H1 (cell line): ENCODE measurements around the gene PNPLA3. TPM values are rescaled to one million over a fixed set of nuclear protein-coding genes. Genes with fewer than 3 reads are reported as not detected.

ENCODE experiments used
- polyA plus RNA-seq, 7 experiments: library from polyadenylated mRNA; depleted of rRNA in 3 of 7; stranded (reverse) in 5 of 7; unstranded in 2 of 7; fragments of >200 nt in 5 of 7; fragments of 200-250 nt in 2 of 7; gene quantifications; 1 replicate in 5 of 7; 2 replicates in 1 of 7; 4 replicates in 1 of 7; pipeline versions ENCODE4 v1.2.1 to v1.2.3, GENCODE V29; 2011 to 2013; ENCODE audit warnings: missing spikeins in 2 of 7, mixed read lengths in 2 of 7
- total RNA-seq: library from RNA; stranded (reverse); fragmentation: NEBNext Ultra II Directional; extraction: Animal tissue kit (Norgen Biotek cat#: 25700); gene quantifications from 2 replicates; pipeline ENCODE4 v1.2.1, GENCODE V29; 2021
- TF ChIP-seq, protein P1 (sequence below): fragments of 300-600 bp; sonication (generic); IDR thresholded peaks from 2 replicates; pipeline ENCODE4 v1.7.1; 2012; ENCODE audit warnings: low read length, moderate library complexity, mild to moderate bottlenecking, inconsistent platforms; ENCODE audit not compliant: insufficient replicate concordance

The PNPLA3 gene
- total and polyA plus RNA-seq, 2 of the 8 experiments (the other 6 are each of a cell fraction or from before 2014, with no cell fraction given): 17.5 to 23.4 TPM

DNA sequence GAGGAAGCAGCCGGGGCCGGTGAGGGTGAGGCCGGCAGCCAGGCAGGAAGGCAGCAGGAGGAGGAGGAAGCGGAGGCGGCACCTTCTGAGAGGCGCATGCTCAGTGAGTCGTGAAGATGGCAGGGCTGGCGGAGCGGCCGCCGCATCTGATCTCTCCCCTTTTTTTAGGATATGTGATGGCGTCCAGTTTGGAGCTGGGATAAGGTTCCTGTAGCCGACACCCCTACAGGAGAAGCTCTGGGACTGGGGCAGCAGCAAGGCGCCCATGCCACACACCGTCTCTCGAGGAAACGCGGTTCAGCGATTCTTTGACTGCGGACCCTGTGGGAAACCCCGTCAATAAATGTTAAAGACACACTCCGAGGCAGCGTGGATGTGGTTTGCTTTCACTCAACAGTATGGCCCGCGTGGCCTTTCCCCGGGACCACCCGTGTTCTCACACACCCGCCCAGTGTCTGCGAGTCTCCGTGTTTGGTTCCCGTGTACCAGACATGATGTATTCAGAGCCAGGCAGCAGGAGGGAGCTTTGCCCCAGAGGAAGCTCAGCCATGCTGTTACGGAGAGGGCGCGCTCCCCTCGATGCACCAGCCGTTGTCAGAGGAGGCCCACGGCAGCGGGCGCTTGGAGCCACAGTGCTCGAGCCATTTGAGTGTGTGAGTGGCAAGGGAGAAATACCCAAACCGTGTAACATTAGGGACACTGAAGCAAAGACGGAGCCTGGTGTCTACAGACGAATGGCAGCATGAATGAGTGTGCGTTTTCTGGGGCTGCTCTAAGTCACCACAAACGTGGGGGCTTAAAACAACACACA is 72.8 kb downstream of the PNPLA3 start (continued):
- TF ChIP-seq, protein P1, sequence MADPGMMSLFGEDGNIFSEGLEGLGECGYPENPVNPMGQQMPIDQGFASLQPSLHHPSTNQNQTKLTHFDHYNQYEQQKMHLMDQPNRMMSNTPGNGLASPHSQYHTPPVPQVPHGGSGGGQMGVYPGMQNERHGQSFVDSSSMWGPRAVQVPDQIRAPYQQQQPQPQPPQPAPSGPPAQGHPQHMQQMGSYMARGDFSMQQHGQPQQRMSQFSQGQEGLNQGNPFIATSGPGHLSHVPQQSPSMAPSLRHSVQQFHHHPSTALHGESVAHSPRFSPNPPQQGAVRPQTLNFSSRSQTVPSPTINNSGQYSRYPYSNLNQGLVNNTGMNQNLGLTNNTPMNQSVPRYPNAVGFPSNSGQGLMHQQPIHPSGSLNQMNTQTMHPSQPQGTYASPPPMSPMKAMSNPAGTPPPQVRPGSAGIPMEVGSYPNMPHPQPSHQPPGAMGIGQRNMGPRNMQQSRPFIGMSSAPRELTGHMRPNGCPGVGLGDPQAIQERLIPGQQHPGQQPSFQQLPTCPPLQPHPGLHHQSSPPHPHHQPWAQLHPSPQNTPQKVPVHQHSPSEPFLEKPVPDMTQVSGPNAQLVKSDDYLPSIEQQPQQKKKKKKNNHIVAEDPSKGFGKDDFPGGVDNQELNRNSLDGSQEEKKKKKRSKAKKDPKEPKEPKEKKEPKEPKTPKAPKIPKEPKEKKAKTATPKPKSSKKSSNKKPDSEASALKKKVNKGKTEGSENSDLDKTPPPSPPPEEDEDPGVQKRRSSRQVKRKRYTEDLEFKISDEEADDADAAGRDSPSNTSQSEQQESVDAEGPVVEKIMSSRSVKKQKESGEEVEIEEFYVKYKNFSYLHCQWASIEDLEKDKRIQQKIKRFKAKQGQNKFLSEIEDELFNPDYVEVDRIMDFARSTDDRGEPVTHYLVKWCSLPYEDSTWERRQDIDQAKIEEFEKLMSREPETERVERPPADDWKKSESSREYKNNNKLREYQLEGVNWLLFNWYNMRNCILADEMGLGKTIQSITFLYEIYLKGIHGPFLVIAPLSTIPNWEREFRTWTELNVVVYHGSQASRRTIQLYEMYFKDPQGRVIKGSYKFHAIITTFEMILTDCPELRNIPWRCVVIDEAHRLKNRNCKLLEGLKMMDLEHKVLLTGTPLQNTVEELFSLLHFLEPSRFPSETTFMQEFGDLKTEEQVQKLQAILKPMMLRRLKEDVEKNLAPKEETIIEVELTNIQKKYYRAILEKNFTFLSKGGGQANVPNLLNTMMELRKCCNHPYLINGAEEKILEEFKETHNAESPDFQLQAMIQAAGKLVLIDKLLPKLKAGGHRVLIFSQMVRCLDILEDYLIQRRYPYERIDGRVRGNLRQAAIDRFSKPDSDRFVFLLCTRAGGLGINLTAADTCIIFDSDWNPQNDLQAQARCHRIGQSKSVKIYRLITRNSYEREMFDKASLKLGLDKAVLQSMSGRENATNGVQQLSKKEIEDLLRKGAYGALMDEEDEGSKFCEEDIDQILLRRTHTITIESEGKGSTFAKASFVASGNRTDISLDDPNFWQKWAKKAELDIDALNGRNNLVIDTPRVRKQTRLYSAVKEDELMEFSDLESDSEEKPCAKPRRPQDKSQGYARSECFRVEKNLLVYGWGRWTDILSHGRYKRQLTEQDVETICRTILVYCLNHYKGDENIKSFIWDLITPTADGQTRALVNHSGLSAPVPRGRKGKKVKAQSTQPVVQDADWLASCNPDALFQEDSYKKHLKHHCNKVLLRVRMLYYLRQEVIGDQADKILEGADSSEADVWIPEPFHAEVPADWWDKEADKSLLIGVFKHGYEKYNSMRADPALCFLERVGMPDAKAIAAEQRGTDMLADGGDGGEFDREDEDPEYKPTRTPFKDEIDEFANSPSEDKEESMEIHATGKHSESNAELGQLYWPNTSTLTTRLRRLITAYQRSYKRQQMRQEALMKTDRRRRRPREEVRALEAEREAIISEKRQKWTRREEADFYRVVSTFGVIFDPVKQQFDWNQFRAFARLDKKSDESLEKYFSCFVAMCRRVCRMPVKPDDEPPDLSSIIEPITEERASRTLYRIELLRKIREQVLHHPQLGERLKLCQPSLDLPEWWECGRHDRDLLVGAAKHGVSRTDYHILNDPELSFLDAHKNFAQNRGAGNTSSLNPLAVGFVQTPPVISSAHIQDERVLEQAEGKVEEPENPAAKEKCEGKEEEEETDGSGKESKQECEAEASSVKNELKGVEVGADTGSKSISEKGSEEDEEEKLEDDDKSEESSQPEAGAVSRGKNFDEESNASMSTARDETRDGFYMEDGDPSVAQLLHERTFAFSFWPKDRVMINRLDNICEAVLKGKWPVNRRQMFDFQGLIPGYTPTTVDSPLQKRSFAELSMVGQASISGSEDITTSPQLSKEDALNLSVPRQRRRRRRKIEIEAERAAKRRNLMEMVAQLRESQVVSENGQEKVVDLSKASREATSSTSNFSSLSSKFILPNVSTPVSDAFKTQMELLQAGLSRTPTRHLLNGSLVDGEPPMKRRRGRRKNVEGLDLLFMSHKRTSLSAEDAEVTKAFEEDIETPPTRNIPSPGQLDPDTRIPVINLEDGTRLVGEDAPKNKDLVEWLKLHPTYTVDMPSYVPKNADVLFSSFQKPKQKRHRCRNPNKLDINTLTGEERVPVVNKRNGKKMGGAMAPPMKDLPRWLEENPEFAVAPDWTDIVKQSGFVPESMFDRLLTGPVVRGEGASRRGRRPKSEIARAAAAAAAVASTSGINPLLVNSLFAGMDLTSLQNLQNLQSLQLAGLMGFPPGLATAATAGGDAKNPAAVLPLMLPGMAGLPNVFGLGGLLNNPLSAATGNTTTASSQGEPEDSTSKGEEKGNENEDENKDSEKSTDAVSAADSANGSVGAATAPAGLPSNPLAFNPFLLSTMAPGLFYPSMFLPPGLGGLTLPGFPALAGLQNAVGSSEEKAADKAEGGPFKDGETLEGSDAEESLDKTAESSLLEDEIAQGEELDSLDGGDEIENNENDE: no peak
- TF ChIP-seq, all 59 proteins: peak for 0
